Activated CD4-positive, alpha-beta T cell treated with anti-CD3 and anti-CD28 coated beads for 48 hours (primary cell): ENCODE data around the gene PDF.
A peak's percentile ranks its signal among the peaks of the same experiment; 100 is the strongest.
"Not testable (repeated sequence)": the region's sequence is repeated elsewhere in the genome, so short reads cannot be mapped to it uniquely, and the experiment has no call there.

Experiments used
- DNase-seq: peaks from one replicate; pipeline ENCODE4 v3.0.0-alpha.2; 2020

The PDF gene

DNA sequence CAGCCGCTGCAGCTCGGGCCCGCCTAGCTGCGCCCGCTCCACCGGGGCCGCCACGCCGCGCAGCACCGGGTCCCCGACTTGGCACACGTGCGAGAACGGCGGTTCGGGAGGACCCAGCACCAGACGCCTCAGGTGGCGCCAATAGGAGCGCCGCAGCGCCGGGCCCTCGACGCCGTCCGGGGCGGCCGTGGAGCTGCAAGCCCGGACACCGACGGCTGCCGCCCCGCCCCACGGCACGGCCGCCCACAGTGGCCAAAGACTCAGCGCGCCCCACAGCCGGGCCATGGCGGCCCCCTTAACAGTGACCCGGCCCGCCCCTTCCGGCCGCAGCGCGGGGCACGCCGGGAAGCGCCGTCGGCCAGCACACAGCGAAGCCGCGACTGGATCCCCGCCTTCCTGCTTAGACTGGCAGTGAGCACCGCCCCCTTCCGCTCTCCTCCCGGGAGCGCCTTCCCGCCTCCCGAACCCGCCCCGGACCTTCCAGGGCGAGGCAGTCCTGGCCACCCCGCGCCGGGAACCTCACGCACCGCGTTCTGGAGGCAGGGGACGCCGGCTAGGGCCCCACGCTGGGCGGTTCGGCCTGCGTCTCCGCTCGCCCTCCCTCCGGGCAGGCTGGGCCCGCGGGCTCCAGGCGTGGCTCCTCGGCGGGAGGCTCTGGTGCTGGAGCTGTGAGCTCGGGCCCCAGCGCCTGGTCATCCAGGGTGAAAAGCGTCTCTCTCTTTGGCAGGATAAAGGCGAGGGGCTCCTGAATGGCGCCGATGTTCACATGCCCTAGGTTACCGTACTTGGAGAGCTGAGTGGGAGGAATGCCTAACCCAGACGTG is at the start of gene PDF:
Gene PDF (minus strand): TSS at position 303 of the 824 bp plus-strand sequence. CDS start 18 bp downstream, at position 285.
- DNase-seq, result peak; percentile 87

- DNase-seq, result no peak
Observed at GRCh38 chr16:69378760-69379159, 48.4 kb upstream of the PDF start.

GRCh38 chr16:69378036-69378435 is 47.6 kb upstream of the PDF start:
- DNase-seq, result no peak

GRCh38 chr16:69376393-69377059 is 46.1 kb upstream of the PDF start:
- DNase-seq, result no peak

GRCh38 chr16:69373019-69373418 is 42.6 kb upstream of the PDF start:
- DNase-seq, result no peak

GRCh38 chr16:69371564-69371963 is 41.2 kb upstream of the PDF start:
- DNase-seq, result no peak

GRCh38 chr16:69368866-69369265 is 38.5 kb upstream of the PDF start:
- DNase-seq, result no peak

- no peak for DNase-seq
Observed at GRCh38 chr16:69367980-69368379, 37.6 kb upstream of the PDF start.

DNA sequence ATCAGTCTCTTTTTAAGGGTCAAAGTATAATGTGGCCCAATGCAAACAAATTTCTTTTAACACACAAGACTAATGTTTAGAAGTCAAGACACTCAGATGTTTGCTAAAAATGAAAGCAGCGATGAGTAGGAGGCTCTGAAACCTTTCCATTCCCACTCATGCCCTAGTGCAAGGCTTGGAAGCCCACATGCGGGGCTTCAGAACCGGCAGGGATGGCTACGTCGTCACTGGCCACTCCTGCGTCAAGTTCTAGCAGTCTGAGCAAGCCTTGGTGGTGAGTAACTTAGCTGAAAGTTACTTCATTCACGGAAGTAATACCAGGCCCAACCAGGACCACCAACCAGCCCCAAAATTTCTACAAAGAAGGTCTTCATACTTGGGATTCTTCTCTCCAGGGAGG is 36.0 kb upstream of the PDF start:
- DNase-seq, result peak; percentile 36

DNA sequence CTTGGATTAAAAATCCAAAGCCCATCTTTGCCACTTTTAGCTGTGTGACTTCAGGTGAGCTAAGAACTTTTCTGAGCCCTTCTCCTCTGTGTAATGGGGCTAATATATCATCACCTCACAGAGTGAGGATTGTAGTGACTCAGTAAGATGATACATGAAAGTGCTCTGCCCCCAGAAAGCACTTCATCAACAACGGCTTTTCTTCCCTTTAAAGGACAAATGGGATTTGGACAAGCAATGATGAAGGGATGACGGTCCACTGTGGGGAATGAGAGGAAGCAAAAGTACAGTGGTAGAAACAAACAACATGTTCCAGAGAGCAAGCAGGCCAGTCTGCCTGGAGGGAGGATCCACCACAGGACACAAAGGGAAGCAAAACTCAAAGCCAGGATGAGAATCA is 35.5 kb upstream of the PDF start:
- no peak for DNase-seq

- no peak for DNase-seq
Observed at GRCh38 chr16:69364088-69364487, 33.7 kb upstream of the PDF start.

DNA sequence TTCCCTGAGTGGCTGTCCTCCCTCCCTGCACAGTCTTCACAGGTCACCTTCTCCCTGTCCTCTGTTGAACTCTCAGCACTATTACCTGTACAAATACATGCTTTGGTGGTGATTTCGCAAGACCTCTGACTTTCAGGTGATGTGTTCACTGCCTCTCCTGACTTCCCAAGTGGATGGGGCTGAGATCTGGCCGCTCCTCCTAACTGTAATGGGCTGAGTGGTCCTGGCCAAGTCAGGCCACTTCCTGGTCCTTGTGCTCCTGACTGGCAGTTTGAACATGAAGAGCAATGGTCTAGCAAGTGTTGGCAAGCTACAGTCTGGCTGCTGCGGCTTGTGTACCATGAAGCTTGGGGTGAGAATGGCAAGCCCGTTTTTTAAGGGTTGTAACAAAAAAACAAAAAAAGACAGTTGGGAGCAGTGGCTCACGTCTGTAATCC is 32.9 kb upstream of the PDF start:
- DNase-seq, result no peak

GRCh38 chr16:69360070-69360469 is 29.7 kb upstream of the PDF start:
- DNase-seq, result not testable (repeated sequence)

- DNase-seq, result no peak
Observed at GRCh38 chr16:69351309-69352027, 21.1 kb upstream of the PDF start, which contains the start of gene TMED6. Gene TMED6, minus strand, starts transcription at chr16:69351786. Its CDS starts 33 bp downstream, at chr16:69351753.

GRCh38 chr16:69350536-69351133 is 20.2 kb upstream of the PDF start:
- DNase-seq, result no peak

GRCh38 chr16:69349536-69349935 is 19.1 kb upstream of the PDF start:
- DNase-seq, result no peak

- DNase-seq, result no peak
Observed at GRCh38 chr16:69348222-69348621, 17.8 kb upstream of the PDF start.

- no peak for DNase-seq
Observed at GRCh38 chr16:69346683-69347082, 16.3 kb upstream of the PDF start.

GRCh38 chr16:69345923-69346322 is 15.5 kb upstream of the PDF start:
- no peak for DNase-seq

- no peak for DNase-seq
Observed at GRCh38 chr16:69344171-69344570, 13.8 kb upstream of the PDF start.

GRCh38 chr16:69340095-69340644 is 9.8 kb upstream of the PDF start:
- peak; percentile 51 for DNase-seq

- DNase-seq, result peak; percentile 95
Observed at GRCh38 chr16:69339289-69340094, 9.1 kb upstream of the PDF start, which contains the start of the genes COG8 and NIP7. Gene COG8, minus strand, starts transcription at chr16:69339564. Its CDS starts 12 bp downstream, at chr16:69339552. Gene NIP7, plus strand, starts transcription at chr16:69339772. Its CDS starts 58 bp downstream, at chr16:69339830.
